Measurements from ENCODE around the gene GOLGA8J. TPM values are rescaled to one million over a fixed set of nuclear protein-coding genes. Genes with fewer than 3 reads are reported as not detected.
"Not testable (repeated sequence)": the region's sequence is repeated elsewhere in the genome, so short reads cannot be mapped to it uniquely, and the experiment has no call there.

Gene GOLGA8J, protein sequence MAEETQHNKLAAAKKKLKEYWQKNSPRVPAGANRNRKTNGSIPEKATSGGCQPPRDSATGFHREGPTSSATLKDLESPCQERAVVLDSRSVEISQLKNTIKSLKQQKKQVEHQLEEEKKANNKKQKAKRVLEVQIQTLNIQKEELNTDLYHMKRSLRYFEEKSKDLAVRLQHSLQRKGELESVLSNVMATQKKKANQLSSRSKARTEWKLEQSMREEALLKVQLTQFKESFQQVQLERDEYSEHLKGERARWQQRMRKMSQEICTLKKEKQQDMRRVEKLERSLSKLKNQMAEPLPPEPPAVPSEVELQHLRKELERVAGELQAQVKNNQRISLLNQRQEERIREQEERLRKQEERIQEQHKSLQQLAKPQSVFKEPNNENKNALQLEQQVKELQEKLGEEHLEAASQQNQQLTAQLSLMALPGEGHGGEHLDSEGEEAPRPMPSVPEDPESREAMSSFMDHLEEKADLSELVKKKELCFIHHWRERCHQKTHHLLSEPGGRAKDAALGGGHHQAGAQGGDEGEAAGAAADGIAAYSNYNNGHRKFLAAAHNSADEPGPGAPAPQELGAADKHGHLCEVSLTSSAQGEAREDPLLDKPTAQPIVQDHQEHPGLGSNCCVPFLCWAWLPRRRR
- total RNA-seq = under 1 TPM; 0.31 to 0.80 TPM

DNA sequence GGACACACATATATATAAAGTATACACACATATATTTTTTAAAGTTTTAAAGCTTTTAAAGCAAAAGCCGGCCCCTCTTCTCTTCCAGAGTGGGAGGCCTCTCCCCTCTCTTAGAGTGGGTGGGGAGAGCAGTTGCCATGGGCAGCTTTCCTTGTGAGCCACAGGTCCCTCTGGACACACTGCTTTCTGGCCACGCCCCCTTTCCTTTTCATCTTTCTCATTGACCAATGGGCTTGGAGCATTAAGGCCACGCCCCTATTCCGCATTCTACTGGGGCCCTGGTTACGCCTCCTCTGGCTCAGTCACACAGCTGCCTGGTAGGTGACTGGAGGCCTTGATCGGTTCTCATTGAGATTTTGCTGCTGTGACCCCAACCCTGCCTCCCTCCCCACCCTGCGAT lies at the start of gene GOLGA8J:
GOLGA8J (plus strand) TSS at position 301 of the 400 bp plus-strand sequence; CDS start at position 399, 98 bp downstream.
- H3K36me3 Mint-ChIP-seq; ATAC-seq (ENCODE audit: low read depth); DNase-seq; H3K9me3 Mint-ChIP-seq; H3K27ac Mint-ChIP-seq; H3K4me3 Mint-ChIP-seq; H3K27me3 Mint-ChIP-seq; POLR2A ChIA-PET; H3K4me1 Mint-ChIP-seq: not testable (repeated sequence)

- Mint-ChIP-seq H3K4me1 (no peaks in the 10 kb centered on the region), H3K27ac (no peak overlapping the region), H3K9me3 (no peaks in the 10 kb centered on the region), H3K4me3 (no peak overlapping the region), H3K36me3 (no peaks in the 10 kb centered on the region), H3K27me3 (peaks cover 2% of the 10 kb centered on the region)
- DNase-seq (no peak), ATAC-seq (ENCODE audit: low read depth) (no peak)
- POLR2A ChIA-PET = no interaction called here
Measured at GRCh38 chr15:30033211-30033610, 49.5 kb upstream of the GOLGA8J start.

GRCh38 chr15:30033763-30034162 lies 49.0 kb upstream of the GOLGA8J start:
- Mint-ChIP-seq H3K9me3 (no peaks in the 10 kb centered on the region), H3K4me1 (no peaks in the 10 kb centered on the region), H3K27me3 (peaks cover 2% of the 10 kb centered on the region), H3K36me3 (no peaks in the 10 kb centered on the region), H3K4me3 (no peak overlapping the region), H3K27ac (no peak overlapping the region)
- DNase-seq = no peak
- ATAC-seq (ENCODE audit: low read depth) = no peak
- POLR2A ChIA-PET = no interaction called here

DNA sequence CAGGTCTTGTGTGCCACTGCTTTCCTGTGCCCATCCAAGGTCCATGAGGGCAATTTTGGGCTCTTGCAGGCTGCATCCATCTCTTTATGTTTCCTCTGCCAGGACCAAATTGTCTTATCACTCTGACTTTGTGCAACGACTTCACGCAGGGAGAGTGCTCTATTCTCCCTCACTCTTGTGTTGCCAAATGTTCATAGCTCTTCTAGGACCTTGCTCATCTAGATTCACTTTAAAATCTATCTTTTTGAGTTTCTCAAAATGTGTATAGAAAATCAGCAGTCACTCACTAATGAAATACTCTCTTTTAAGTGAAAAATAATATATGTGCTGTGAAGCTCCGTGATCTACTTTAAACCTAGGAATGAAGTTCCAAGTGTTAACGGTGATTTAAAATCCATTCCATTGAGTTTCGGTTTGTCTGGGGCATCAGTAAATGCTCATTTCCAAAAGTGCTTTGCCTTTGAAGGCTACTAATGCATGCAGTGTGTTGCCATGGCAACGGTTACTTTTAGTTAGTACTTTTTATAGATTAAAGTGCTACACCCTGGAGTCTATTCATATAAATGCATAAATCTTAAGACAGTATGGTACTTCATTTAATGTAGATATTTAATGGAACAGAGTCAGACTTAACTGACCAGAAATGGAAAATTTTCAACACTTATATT lies 46.6 kb upstream of the GOLGA8J start:
- no peak overlapping the region for H3K4me3 Mint-ChIP-seq
- ATAC-seq (ENCODE audit: low read depth) (no peak), DNase-seq (no peak)
- POLR2A ChIA-PET = no interaction called here
- peaks cover 2% of the 10 kb centered on the region for H3K27me3 Mint-ChIP-seq
- no peak overlapping the region for H3K27ac Mint-ChIP-seq
- H3K4me1 Mint-ChIP-seq = no peaks in the 10 kb centered on the region
- no peaks in the 10 kb centered on the region for H3K9me3 Mint-ChIP-seq
- no peaks in the 10 kb centered on the region for H3K36me3 Mint-ChIP-seq

DNA sequence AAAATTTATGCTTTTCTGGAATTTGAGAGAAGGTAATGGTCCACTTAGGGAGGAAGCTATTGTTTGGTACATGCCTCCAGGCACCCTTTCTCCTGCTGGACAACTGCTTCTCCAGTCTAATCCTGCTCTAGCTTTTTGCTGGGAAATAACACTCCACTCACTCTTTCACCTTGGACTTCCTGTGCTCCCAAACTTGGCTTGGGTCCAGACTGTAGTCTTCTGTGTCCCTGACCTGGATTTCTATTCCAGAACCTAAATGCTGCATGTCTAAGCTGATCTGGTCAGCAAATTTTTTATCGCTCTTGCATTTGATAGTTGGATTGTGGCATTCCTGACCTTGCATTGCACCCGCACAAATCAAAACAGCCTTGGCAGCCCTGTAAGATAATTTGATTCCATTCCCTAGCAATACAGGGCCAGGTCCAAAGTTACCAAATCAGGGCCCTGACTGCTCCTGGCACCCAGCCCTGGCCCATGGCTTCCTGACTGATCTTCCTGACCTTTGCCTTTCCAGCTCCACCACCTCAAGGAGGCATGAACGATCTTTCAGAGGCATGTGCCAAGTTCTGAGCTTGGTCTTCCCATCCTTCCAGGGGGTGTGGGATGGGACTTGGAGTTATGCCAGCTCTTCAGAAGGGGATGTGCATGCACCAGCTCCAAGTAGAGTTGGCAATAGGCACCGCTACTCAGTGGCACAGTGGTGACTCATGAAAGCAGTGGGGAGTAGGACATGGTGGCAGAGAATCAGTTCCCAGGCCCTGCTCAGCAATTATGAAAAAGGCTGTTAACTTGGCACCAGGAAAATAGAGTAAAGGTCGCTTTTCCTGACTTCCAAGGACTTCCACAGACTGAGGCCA lies 43.9 kb upstream of the GOLGA8J start:
- ATAC-seq (ENCODE audit: low read depth) (no peak), DNase-seq (no peak)
- H3K27me3 Mint-ChIP-seq = peaks cover 8% of the 10 kb centered on the region
- H3K9me3 Mint-ChIP-seq = no peaks in the 10 kb centered on the region
- no peak overlapping the region for H3K27ac Mint-ChIP-seq
- H3K4me1 Mint-ChIP-seq = no peaks in the 10 kb centered on the region
- no peak overlapping the region for H3K4me3 Mint-ChIP-seq
- POLR2A ChIA-PET = no interaction called here
- no peaks in the 10 kb centered on the region for H3K36me3 Mint-ChIP-seq

GRCh38 chr15:30041868-30042267 lies 40.9 kb upstream of the GOLGA8J start:
- Mint-ChIP-seq H3K27me3 (peaks cover 28% of the 10 kb centered on the region), H3K36me3 (no peaks in the 10 kb centered on the region), H3K4me3 (no peak overlapping the region), H3K9me3 (no peaks in the 10 kb centered on the region), H3K4me1 (no peaks in the 10 kb centered on the region), H3K27ac (no peak overlapping the region)
- POLR2A ChIA-PET = no interaction called here
- no peak for DNase-seq
- ATAC-seq (ENCODE audit: low read depth) = no peak

DNA sequence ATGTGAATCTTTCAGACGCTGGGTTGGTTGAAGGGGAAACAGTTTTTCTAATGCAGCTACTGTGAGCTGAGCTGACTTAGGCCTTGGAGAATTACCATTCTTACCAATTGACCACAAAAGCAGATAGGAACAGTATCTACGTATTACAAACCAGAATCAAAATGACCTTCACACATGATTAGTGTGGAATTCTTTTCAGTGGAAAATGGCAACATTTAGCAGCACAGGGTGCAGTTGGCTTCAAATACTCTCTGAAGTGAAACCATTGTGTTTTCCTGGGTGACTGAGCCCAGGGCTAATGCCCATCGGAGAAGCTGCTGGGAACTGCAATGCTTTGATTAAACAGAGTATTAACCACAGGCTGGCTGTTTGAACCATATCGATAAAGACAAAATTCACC lies 40.2 kb upstream of the GOLGA8J start:
- no peak overlapping the region for H3K27ac Mint-ChIP-seq
- H3K4me3 Mint-ChIP-seq = no peak overlapping the region
- H3K27me3 Mint-ChIP-seq = peaks cover 32% of the 10 kb centered on the region
- DNase-seq (no peak), ATAC-seq (ENCODE audit: low read depth) (no peak)
- H3K4me1 Mint-ChIP-seq = no peaks in the 10 kb centered on the region
- POLR2A ChIA-PET = no interaction called here
- no peaks in the 10 kb centered on the region for H3K36me3 Mint-ChIP-seq
- H3K9me3 Mint-ChIP-seq = no peaks in the 10 kb centered on the region

GRCh38 chr15:30043211-30043655 lies 39.5 kb upstream of the GOLGA8J start:
- Mint-ChIP-seq H3K4me3 (no peak overlapping the region), H3K27ac (no peak overlapping the region), H3K9me3 (no peaks in the 10 kb centered on the region), H3K36me3 (no peaks in the 10 kb centered on the region), H3K27me3 (peaks cover 34% of the 10 kb centered on the region), H3K4me1 (no peaks in the 10 kb centered on the region)
- POLR2A ChIA-PET = no interaction called here
- ATAC-seq (ENCODE audit: low read depth) = no peak
- DNase-seq = no peak

GRCh38 chr15:30044377-30044776 lies 38.4 kb upstream of the GOLGA8J start:
- POLR2A ChIA-PET = no interaction called here
- H3K27ac Mint-ChIP-seq = no peak overlapping the region

DNA sequence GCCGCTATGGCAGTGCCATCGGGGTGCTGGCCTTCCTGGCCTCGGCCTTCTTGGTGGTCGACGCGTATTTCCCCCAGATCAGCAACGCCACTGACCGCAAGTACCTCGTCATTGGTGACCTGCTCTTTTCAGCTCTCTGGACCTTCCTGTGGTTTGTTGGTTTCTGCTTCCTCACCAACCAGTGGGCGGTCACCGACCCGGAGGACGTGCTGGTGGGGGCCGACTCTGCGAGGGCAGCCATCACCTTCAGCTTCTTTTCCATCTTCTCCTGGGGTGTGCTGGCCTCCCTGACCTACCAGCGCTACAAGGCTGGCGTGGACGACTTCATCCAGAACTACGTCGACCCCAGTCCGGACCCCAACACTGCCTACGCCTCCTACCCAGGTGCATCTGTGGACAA lies 37.9 kb upstream of the GOLGA8J start:
- POLR2A ChIA-PET; ATAC-seq (ENCODE audit: low read depth); H3K4me1 Mint-ChIP-seq; H3K36me3 Mint-ChIP-seq; H3K9me3 Mint-ChIP-seq; H3K4me3 Mint-ChIP-seq; H3K27ac Mint-ChIP-seq; DNase-seq: not testable (repeated sequence)
- peaks cover 34% of the 10 kb centered on the region for H3K27me3 Mint-ChIP-seq

More at GRCh38 chr15:30044377-30044776, 38.4 kb upstream of the GOLGA8J start:
- DNase-seq = no peak
- no peaks in the 10 kb centered on the region for H3K9me3 Mint-ChIP-seq
- peaks cover 34% of the 10 kb centered on the region for H3K27me3 Mint-ChIP-seq
- ATAC-seq (ENCODE audit: low read depth) = no peak
- H3K36me3 Mint-ChIP-seq = no peaks in the 10 kb centered on the region
- no peak overlapping the region for H3K4me3 Mint-ChIP-seq
- no peaks in the 10 kb centered on the region for H3K4me1 Mint-ChIP-seq

DNA sequence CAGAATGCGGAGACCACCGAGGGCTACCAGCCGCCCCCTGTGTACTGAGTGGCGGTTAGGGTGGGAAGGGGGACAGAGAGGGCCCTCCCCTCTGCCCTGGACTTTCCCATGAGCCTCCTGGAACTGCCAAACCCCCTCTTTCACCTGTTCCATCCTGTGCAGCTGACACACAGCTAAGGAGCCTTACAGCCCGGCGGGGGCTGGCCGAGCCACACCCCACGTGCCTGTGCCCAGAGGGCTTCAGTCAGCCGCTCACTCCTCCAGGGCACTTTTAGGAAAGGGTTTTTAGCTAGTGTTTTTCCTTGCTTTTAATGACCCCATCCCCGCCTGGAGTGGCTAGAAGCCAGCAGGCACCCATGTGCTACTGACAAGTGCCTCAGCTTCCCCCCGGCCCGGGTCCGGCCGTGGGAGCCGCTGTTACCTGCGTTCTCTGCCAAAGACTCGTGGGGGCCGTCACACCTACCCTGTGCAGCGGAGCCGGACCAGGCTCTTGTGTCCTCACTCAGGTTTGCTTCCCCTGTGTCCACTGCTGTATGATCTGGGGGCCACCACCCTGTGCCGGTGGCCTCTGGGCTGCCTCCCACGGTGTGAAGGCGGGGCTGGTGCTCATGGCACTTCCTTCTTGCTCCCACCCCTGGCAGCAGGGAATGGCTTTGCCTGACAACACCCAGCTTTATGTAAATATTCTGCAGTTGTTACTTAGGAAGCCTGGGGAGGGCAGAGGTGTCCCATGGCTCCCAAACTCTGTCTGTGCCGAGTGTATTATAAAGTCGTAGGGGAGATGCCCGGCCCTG lies 37.3 kb upstream of the GOLGA8J start:
- H3K36me3 Mint-ChIP-seq; H3K4me1 Mint-ChIP-seq; H3K9me3 Mint-ChIP-seq; H3K4me3 Mint-ChIP-seq; POLR2A ChIA-PET; ATAC-seq (ENCODE audit: low read depth); DNase-seq; H3K27ac Mint-ChIP-seq: not testable (repeated sequence)
- H3K27me3 Mint-ChIP-seq = peaks cover 38% of the 10 kb centered on the region

DNA sequence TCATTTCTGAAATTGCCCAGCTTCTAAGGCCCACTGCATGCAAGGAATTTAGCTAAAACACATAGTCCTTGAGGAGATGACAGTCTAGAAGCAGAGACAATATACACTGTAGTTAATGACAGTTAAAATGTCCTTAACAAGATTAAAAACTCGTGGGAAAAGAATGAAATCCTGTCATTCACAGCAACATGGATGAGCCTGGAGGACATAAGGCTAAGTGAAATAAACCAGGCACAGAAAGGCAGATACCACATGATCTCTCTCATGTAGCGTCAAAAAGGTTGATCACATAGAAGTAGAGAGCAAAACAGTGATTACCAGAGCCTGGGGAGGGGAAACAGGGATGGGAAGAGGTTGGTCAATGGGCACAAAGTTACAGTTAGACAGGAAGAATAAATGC lies 36.3 kb upstream of the GOLGA8J start:
- Mint-ChIP-seq H3K27ac (no peak overlapping the region), H3K27me3 (peaks cover 40% of the 10 kb centered on the region), H3K4me1 (no peaks in the 10 kb centered on the region), H3K36me3 (no peaks in the 10 kb centered on the region), H3K9me3 (no peaks in the 10 kb centered on the region), H3K4me3 (no peak overlapping the region)
- ATAC-seq (ENCODE audit: low read depth) (no peak), DNase-seq (no peak)
- POLR2A ChIA-PET = no interaction called here

Measured in activated naive CD8-positive, alpha-beta T cell treated with anti-CD3 and anti-CD28 coated beads, Interleukin-2, amount 10 ng/mL, durations not matched to agents 7 days and 5 days (primary cell).